ENCODE data around the gene MCF2L.

MCF2L gene

DNA sequence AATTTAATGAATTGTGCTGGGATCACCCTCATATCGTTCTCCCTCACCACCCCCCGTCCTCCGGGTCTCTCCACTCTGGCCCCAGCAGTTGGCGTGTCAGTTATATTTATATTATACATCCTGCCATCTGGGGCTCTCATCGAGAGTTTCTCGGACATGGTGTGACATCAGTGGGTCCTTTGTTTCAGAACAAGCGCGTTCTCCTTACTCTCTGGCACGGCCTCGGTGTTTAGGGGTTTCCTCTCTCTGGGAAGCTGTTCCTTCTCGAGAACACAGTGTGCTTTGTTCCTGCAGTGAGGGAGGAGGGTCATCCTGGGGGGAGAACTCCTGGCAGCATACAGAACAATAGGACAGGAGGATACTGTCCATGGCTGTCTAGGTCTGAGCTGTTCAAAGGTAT lies 9.8 kb upstream of the MCF2L start:
- no peak for DNase-seq (ENCODE audit: low read depth)
- TF ChIP-seq, protein P1, sequence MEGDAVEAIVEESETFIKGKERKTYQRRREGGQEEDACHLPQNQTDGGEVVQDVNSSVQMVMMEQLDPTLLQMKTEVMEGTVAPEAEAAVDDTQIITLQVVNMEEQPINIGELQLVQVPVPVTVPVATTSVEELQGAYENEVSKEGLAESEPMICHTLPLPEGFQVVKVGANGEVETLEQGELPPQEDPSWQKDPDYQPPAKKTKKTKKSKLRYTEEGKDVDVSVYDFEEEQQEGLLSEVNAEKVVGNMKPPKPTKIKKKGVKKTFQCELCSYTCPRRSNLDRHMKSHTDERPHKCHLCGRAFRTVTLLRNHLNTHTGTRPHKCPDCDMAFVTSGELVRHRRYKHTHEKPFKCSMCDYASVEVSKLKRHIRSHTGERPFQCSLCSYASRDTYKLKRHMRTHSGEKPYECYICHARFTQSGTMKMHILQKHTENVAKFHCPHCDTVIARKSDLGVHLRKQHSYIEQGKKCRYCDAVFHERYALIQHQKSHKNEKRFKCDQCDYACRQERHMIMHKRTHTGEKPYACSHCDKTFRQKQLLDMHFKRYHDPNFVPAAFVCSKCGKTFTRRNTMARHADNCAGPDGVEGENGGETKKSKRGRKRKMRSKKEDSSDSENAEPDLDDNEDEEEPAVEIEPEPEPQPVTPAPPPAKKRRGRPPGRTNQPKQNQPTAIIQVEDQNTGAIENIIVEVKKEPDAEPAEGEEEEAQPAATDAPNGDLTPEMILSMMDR (IDR thresholded peaks at IDR 0.05; ENCODE audit: low read depth, low read length, missing control alignments), result no peak
- H3K4me3 ChIP-seq (ENCODE audit: low read depth, low read length), result no peak overlapping the region
- in situ Hi-C loops (cut with HindIII; ENCODE audit: low sequenced_read_pairs), result no loop called here

DNA sequence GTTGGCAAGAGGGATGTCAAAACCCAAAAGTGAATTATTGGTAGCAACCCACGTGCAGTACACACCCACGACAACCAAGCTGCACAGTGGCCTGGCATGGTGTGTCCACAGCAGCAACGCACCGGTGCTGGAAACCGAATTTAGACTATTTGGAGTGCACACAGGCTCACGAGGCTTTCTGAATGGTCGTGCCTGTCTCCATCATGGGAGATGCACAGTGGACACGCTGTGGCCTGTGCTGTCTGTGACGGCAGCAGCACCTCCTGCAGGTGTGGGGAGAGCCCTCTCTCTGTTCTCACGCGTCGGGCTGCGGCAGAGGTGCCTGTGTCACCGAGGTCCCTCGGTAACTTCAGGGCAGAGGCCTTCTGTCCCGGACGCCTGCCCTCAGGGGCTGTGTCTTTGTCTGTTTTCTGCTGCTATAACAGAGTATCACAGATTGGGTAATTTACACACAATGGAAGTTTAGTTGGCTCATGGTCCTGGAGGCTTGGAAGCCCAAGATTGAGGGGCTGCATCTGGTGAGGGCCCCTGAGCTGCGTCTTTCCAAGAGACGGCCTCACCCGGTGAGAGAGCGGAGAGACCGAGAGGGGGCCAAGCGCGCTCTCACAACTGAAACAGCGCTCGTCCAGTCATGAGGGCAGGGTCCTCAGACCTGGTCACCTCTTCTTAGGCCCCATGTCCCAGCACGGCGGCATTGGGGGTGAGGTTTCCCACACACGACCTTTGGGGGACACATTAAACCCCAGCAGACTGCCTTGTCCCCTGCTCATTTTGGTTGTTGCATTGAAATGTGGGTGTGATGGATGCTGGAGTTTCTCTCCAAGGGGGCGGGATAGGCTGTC lies 9.1 kb upstream of the MCF2L start:
- DNase-seq (ENCODE audit: low read depth), result no peak
- in situ Hi-C loops (cut with HindIII; ENCODE audit: low sequenced_read_pairs), result no loop called here
- H3K4me3 ChIP-seq (ENCODE audit: low read depth, low read length), result no peak overlapping the region
- TF ChIP-seq, protein P1 (IDR thresholded peaks at IDR 0.05; ENCODE audit: low read depth, low read length, missing control alignments), result no peak

DNA sequence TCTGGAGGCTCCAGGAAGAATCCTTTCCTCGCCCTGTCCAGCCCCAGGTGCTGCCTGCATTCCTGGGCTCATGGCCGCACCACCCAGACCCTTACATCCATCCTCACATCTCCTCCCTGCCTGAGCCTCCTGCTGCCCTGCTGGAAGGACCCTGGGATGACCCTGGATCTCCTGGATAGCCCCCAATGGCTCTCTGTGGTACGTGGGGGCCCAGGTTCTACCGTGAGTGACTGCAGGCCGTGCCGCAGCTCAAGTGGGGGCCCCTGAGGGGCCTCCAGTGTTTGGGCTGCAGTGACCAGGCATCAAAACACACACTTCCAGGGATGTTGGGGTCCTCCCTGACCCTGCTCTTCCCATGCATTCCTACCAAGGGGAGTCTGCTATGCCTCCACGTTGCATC lies 8.3 kb upstream of the MCF2L start:
- no peak overlapping the region for H3K4me3 ChIP-seq (ENCODE audit: low read depth, low read length)
- DNase-seq (ENCODE audit: low read depth), result no peak
- TF ChIP-seq, protein P1 (IDR thresholded peaks at IDR 0.05; ENCODE audit: low read depth, low read length, missing control alignments), result no peak
- in situ Hi-C loops (cut with HindIII; ENCODE audit: low sequenced_read_pairs), result no loop called here

DNA sequence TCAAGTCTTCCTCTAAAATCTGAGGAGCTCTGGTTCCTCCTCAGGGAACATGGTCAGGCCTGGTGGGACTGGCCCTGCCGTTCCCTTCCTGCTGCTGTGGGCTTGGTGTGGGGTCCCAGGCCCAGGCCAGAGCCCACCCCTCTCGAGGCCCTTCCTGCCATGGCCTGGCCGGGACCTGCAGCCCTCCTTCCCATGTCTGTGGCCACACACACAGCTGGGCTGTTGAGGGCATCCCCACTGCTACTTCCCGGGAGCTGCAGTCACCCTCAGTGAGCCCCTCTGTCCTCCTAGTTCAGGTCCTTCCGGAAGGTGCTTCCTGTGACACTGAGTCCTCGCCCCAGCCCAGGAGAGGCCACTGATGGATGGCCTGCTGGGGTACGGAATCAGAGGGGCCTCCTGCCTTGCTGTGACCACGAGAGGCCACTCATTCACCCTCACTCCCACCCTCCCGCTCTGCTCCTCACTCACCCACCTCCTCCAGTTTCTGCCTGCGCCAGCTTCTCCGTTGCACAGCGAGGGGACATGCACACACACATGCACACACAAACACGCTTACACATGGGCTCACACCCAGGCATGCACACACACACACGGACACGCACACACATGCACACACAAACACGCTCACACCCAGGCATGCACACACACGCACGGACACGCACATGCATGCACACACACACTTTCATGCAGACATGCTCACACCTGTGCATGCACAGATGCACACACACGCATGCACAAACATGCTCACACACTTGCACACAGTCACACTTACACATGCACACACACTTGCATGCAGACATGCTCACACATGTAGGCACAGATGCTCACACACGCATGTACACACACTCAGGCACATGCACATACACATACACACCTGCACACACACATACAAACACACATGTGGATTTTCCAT lies 7.3 kb upstream of the MCF2L start:
- in situ Hi-C loops (cut with HindIII; ENCODE audit: low sequenced_read_pairs), result no loop called here
- TF ChIP-seq, protein P1 (IDR thresholded peaks at IDR 0.05; ENCODE audit: low read depth, low read length, missing control alignments), result no peak
- DNase-seq (ENCODE audit: low read depth), result no peak
- no peak overlapping the region for H3K4me3 ChIP-seq (ENCODE audit: low read depth, low read length)

DNA sequence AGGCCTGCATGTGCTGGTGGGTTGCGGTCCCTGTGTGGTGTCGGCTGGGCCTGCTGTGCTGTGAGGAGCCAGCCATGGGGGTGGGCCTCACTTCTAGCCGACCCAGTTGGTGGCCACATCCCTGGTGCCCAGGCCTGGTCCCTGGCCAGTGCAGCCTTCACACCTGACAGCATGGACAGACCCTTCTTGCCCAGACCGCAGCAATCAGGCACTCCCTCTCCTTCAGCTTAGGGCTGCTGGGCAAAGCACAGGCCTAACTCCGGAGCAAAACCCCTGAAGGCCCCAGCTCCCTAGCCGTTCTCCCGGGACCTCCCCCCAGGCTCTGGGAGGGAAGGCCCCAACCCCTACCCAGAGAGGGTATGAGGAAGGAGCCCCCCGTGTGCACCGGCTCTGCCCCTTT lies 6.6 kb upstream of the MCF2L start:
- TF ChIP-seq, protein P1 (IDR thresholded peaks at IDR 0.05; ENCODE audit: low read depth, low read length, missing control alignments), result no peak

DNA sequence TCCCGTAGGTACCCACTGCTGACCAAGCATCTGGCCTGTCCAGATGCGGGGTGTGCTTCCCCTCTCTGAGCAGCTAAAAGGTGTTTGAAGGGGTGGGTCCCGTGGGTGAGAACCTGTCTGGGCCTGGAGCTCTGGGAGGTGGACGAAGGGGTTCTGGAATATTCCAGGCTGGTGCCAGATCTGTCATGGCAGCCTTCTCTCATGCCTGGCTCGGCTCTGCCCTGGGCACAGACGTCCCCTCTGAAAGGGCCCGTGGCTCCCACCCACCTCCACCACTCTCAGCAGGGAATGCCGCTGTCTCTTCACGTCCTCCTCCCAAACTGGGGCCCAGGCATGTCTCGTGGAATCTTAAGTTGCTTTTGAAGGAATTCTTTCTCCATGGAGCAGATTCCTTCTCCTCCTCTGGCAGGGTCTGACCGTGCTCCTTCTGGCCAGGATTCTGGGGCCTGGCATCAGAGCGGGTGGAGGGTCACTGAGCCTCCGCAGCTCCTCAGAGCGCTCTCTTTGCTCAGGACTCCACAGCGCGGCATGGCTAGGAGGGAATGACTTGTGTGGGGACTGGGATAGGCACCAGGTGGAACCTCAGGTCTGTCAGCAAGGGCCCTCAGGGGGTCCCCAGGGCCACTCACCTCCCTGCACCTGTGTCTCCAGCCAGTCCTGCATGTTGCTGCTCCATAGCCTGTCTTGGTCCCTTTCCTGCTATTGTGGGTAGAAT lies 5.9 kb upstream of the MCF2L start:
- in situ Hi-C loops (cut with HindIII; ENCODE audit: low sequenced_read_pairs), result no loop called here
- no peak overlapping the region for H3K4me3 ChIP-seq (ENCODE audit: low read depth, low read length)
- DNase-seq (ENCODE audit: low read depth), result no peak
- TF ChIP-seq, protein P1 (IDR thresholded peaks at IDR 0.05; ENCODE audit: low read depth, low read length, missing control alignments), result no peak

More for the DNA sequence above, 6.6 kb upstream of the MCF2L start:
- in situ Hi-C loops (cut with HindIII; ENCODE audit: low sequenced_read_pairs), result no loop called here
- no peak overlapping the region for H3K4me3 ChIP-seq (ENCODE audit: low read depth, low read length)
- no peak for DNase-seq (ENCODE audit: low read depth)

Data from astrocyte of the cerebellum (primary cell).